SK-N-SH treated with all-trans-retinoic acid at 6 μM for 48 hours (cell line): ENCODE results near the gene CELF4.
"Not testable (repeated sequence)": the region's sequence is repeated elsewhere in the genome, so short reads cannot be mapped to it uniquely, and the experiment has no call there.

Source experiments
- ATAC-seq: fragments of 200-7000 bp; cut with Tn5 transposase; 3 replicates; pipeline ENCODE4 v1.9.1; 2020; ENCODE audit warnings: mild to moderate bottlenecking, moderate library complexity
- ARNTL ChIP-seq: fragments of 450-650 bp; formaldehyde crosslinking; IDR thresholded peaks from 2 replicates; pipeline ENCODE4 v1.5.0; 2020; ENCODE audit warnings: low read depth, mild to moderate bottlenecking, moderate library complexity, borderline replicate concordance
- BACH2 ChIP-seq: fragments of 250-450 bp; sonication (Bioruptor Pico); IDR thresholded peaks from 2 replicates; pipeline ENCODE4 v1.9.0; 2021; ENCODE audit warnings: mild to moderate bottlenecking, borderline replicate concordance
- CSDC2 ChIP-seq: fragments of 250-450 bp; sonication (Bioruptor Pico); IDR thresholded peaks from 2 replicates; pipeline ENCODE4 v1.5.0; 2020; ENCODE audit warnings: mild to moderate bottlenecking, moderate library complexity
- GLIS3 ChIP-seq: fragments of 250-450 bp; sonication (Bioruptor Pico); IDR thresholded peaks from 2 replicates; pipeline ENCODE4 v1.5.0; 2020; ENCODE audit warnings: mild to moderate bottlenecking, moderate library complexity
- ISL1 ChIP-seq: fragments of 250-450 bp; sonication (Bioruptor Pico); IDR thresholded peaks from 2 replicates; pipeline ENCODE4 v2.1.2; 2022; ENCODE audit warnings: mild to moderate bottlenecking, moderate library complexity
- PPARA ChIP-seq: fragments of 250-450 bp; sonication (Bioruptor Pico); IDR thresholded peaks from 2 replicates; pipeline ENCODE4 v1.5.0; 2020; ENCODE audit warnings: mild to moderate bottlenecking, borderline replicate concordance
- RARB ChIP-seq: fragments of 250-450 bp; sonication (Bioruptor Pico); IDR thresholded peaks from 2 replicates; pipeline ENCODE4 v1.8.0; 2021; ENCODE audit warnings: mild to moderate bottlenecking, moderate library complexity
- SNAI2 ChIP-seq: fragments of 250-450 bp; sonication (Bioruptor Pico); IDR thresholded peaks from 2 replicates; pipeline ENCODE4 v1.5.0; 2020; ENCODE audit warnings: mild to moderate bottlenecking, moderate library complexity
- TCF4 ChIP-seq: fragments of 250-450 bp; sonication (Bioruptor Pico); IDR thresholded peaks from 2 replicates; pipeline ENCODE4 v1.8.0; 2021; ENCODE audit warnings: mild to moderate bottlenecking, moderate library complexity, borderline replicate concordance
- TOX ChIP-seq: fragments of 250-450 bp; sonication (Bioruptor Pico); IDR thresholded peaks from 2 replicates; pipeline ENCODE4 v1.8.0; 2021; ENCODE audit warnings: mild to moderate bottlenecking, moderate library complexity, borderline replicate concordance
- ZC3H10 ChIP-seq: fragments of 250-450 bp; sonication (Bioruptor Pico); IDR thresholded peaks from 2 replicates; pipeline ENCODE4 v1.5.1; 2021; ENCODE audit warnings: mild to moderate bottlenecking, moderate library complexity
- ZFP30 ChIP-seq: fragments of 450-650 bp; formaldehyde crosslinking; IDR thresholded peaks from 2 replicates; pipeline ENCODE4 v1.5.0; 2022; ENCODE audit warnings: mild to moderate bottlenecking, moderate library complexity
- ZNF565 ChIP-seq: fragments of 450-650 bp; formaldehyde crosslinking; conservative IDR thresholded peaks from 2 replicates; pipeline ENCODE4 v1.5.0; 2020; ENCODE audit warnings: low read depth, mild to moderate bottlenecking, moderate library complexity
- ZNF70 ChIP-seq: fragments of 450-650 bp; formaldehyde crosslinking; IDR thresholded peaks from 2 replicates; pipeline ENCODE4 v1.5.0; 2020; ENCODE audit warnings: mild to moderate bottlenecking, moderate library complexity
- ZNF8 ChIP-seq: fragments of 450-650 bp; formaldehyde crosslinking; IDR thresholded peaks from 2 replicates; pipeline ENCODE4 v1.5.0; 2020; ENCODE audit warnings: mild to moderate bottlenecking, moderate library complexity
- TF ChIP-seq, protein P1 (sequence below): fragments of 250-450 bp; sonication (Bioruptor Pico); IDR thresholded peaks from 2 replicates; pipeline ENCODE4 v1.5.1; 2020; ENCODE audit warnings: low read depth, mild to moderate bottlenecking, moderate library complexity
- TF ChIP-seq, protein P2 (sequence below): fragments of 250-450 bp; sonication (Bioruptor Pico); IDR thresholded peaks from 2 replicates; pipeline ENCODE4 v1.5.1; 2021; ENCODE audit warnings: mild to moderate bottlenecking, moderate library complexity
- TF ChIP-seq, protein P3 (sequence below): fragments of 250-450 bp; sonication (Bioruptor Pico); IDR thresholded peaks from 2 replicates; pipeline ENCODE4 v1.5.0; 2020; ENCODE audit warnings: mild to moderate bottlenecking, moderate library complexity
- TF ChIP-seq, protein P4 (sequence below): fragments of 250-450 bp; sonication (Bioruptor Pico); IDR thresholded peaks from 2 replicates; pipeline ENCODE4 v1.8.0; 2020; ENCODE audit warnings: mild to moderate bottlenecking, moderate library complexity, borderline replicate concordance

The CELF4 gene

DNA sequence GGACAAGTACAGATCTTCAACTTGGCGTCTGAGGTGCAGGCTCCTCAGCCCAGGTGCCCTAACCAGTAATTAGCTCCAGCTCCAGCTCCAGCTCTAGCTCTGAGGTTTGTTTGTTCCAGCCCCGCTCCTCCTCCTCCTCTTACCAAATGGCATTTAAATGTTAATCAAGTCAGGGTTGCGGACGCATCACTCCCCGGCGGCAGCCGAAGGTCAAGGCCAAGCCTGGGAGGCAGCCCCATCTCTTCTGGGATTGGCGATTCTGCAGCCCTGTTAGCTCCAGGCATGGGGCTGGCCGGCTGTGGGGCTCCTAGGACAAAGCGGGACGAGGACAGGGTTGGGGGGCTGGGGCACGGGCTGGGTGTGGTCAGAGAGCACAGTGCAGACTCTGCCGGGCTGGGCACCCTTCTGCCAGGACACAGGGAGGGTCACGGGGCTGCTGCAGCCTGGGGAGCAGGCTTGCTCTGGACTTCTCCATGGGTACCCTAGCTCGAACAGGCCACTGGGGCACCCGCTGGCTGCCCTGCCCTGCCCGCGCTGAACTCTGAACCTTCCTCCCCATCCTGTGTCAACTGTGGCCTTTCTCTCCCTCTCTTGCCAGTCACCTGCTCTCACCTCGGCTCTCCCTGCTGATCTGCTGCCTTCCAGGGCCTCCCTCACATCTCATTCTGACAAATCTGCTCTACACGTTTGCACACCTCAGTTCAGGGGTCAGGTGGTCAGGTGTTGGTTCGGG, 203.3 kb downstream of the CELF4 start:
- no peak for ATAC-seq
- TF ChIP-seq BACH2 (CRISPR knock-in tag) (no peak), CSDC2 (no peak), GLIS3 (CRISPR knock-in tag) (no peak), ZFP30 (CRISPR knock-in tag) (no peak), TCF4 (CRISPR knock-in tag) (no peak), SNAI2 (CRISPR knock-in tag) (no peak), ZNF70 (no peak)
- TF ChIP-seq, protein P1, sequence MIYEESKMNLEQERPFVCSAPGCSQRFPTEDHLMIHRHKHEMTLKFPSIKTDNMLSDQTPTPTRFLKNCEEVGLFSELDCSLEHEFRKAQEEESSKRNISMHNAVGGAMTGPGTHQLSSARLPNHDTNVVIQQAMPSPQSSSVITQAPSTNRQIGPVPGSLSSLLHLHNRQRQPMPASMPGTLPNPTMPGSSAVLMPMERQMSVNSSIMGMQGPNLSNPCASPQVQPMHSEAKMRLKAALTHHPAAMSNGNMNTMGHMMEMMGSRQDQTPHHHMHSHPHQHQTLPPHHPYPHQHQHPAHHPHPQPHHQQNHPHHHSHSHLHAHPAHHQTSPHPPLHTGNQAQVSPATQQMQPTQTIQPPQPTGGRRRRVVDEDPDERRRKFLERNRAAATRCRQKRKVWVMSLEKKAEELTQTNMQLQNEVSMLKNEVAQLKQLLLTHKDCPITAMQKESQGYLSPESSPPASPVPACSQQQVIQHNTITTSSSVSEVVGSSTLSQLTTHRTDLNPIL: no peak
- TF ChIP-seq, protein P2, sequence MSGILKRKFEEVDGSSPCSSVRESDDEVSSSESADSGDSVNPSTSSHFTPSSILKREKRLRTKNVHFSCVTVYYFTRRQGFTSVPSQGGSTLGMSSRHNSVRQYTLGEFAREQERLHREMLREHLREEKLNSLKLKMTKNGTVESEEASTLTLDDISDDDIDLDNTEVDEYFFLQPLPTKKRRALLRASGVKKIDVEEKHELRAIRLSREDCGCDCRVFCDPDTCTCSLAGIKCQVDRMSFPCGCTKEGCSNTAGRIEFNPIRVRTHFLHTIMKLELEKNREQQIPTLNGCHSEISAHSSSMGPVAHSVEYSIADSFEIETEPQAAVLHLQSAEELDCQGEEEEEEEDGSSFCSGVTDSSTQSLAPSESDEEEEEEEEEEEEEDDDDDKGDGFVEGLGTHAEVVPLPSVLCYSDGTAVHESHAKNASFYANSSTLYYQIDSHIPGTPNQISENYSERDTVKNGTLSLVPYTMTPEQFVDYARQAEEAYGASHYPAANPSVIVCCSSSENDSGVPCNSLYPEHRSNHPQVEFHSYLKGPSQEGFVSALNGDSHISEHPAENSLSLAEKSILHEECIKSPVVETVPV (CRISPR knock-in tag): no peak
- TF ChIP-seq, protein P3, sequence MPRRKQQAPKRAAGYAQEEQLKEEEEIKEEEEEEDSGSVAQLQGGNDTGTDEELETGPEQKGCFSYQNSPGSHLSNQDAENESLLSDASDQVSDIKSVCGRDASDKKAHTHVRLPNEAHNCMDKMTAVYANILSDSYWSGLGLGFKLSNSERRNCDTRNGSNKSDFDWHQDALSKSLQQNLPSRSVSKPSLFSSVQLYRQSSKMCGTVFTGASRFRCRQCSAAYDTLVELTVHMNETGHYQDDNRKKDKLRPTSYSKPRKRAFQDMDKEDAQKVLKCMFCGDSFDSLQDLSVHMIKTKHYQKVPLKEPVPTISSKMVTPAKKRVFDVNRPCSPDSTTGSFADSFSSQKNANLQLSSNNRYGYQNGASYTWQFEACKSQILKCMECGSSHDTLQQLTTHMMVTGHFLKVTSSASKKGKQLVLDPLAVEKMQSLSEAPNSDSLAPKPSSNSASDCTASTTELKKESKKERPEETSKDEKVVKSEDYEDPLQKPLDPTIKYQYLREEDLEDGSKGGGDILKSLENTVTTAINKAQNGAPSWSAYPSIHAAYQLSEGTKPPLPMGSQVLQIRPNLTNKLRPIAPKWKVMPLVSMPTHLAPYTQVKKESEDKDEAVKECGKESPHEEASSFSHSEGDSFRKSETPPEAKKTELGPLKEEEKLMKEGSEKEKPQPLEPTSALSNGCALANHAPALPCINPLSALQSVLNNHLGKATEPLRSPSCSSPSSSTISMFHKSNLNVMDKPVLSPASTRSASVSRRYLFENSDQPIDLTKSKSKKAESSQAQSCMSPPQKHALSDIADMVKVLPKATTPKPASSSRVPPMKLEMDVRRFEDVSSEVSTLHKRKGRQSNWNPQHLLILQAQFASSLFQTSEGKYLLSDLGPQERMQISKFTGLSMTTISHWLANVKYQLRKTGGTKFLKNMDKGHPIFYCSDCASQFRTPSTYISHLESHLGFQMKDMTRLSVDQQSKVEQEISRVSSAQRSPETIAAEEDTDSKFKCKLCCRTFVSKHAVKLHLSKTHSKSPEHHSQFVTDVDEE (CRISPR knock-in tag): no peak
- TF ChIP-seq, protein P4, sequence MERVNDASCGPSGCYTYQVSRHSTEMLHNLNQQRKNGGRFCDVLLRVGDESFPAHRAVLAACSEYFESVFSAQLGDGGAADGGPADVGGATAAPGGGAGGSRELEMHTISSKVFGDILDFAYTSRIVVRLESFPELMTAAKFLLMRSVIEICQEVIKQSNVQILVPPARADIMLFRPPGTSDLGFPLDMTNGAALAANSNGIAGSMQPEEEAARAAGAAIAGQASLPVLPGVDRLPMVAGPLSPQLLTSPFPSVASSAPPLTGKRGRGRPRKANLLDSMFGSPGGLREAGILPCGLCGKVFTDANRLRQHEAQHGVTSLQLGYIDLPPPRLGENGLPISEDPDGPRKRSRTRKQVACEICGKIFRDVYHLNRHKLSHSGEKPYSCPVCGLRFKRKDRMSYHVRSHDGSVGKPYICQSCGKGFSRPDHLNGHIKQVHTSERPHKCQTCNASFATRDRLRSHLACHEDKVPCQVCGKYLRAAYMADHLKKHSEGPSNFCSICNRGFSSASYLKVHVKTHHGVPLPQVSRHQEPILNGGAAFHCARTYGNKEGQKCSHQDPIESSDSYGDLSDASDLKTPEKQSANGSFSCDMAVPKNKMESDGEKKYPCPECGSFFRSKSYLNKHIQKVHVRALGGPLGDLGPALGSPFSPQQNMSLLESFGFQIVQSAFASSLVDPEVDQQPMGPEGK (CRISPR knock-in tag): no peak

DNA sequence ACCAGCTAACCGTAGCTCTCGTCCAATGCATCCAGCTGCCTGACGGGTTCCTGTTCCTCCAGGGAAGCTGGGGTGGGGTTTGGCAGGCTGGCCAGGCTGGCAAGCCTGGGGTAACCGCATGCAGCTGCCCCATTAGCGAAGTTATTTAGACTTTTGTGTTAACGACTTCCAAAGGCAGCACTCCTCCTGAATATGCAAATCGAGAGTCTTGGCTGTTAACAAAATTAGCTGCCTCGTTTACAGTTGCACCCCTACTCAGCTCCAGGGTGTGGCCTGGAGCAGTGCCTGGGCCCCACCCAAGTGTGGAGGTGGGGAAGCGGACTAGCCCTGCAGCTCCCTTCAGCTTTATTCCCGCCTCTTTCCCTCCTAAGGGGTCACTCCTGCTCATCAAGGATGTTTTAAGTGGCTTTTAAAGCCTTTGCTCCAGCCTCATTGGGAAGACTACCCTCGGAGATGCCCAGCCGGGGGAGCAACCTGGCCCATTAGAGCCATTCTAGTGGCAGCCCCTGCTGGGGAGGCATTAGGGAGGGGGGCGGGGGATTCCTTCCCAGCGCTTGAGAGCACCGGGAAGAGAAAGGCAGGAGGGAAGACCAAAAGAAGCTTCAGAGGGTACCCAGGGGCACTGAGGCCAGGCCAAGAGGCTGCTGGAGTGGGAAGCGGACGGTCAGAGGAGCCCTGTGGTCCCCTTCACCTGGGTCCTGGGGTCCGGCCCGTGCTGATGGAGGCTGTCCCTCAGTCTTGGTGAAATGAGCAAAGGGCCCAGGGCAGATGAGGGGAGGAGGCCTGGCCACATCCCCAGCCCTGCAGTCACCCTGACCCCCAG, 204.1 kb downstream of the CELF4 start:
- TF ChIP-seq TOX (CRISPR knock-in tag) (no peak), TCF4 (CRISPR knock-in tag) (no peak), ISL1 (CRISPR knock-in tag) (no peak), ZC3H10 (no peak), PPARA (CRISPR knock-in tag) (no peak), RARB (no peak), ZFP30 (CRISPR knock-in tag) (no peak), ARNTL (CRISPR knock-in tag) (no peak), ZNF565 (CRISPR knock-in tag) (no peak), BACH2 (CRISPR knock-in tag) (no peak), ZNF70 (no peak), ZNF8 (CRISPR knock-in tag) (no peak)
- TF ChIP-seq, protein P4 (CRISPR knock-in tag): no peak
- TF ChIP-seq, protein P3 (CRISPR knock-in tag): no peak
- TF ChIP-seq, protein P1: no peak
- ATAC-seq: no peak

DNA sequence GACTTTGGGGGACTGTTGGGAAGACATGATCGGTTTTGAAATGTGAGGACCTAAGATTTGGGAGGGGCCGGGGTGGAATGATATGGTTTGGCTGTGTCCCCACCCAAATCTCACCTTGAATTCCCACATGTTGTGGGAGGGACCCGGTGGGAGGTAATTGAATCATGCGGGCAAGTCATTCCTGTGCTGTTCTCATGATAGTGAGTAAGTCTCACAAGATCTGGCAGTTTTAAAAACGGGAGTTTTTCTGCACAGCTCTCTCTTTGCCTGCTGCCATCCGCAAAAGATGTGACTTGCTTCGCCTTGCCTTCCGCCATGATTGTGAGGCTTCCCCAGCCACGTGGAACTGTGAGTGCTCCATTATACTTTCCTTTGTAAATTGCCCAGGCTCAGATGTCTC, 207.5 kb downstream of the CELF4 start:
- not testable (repeated sequence) for ATAC-seq
